Measurements from ENCODE around the gene CD226.

Gene CD226

DNA sequence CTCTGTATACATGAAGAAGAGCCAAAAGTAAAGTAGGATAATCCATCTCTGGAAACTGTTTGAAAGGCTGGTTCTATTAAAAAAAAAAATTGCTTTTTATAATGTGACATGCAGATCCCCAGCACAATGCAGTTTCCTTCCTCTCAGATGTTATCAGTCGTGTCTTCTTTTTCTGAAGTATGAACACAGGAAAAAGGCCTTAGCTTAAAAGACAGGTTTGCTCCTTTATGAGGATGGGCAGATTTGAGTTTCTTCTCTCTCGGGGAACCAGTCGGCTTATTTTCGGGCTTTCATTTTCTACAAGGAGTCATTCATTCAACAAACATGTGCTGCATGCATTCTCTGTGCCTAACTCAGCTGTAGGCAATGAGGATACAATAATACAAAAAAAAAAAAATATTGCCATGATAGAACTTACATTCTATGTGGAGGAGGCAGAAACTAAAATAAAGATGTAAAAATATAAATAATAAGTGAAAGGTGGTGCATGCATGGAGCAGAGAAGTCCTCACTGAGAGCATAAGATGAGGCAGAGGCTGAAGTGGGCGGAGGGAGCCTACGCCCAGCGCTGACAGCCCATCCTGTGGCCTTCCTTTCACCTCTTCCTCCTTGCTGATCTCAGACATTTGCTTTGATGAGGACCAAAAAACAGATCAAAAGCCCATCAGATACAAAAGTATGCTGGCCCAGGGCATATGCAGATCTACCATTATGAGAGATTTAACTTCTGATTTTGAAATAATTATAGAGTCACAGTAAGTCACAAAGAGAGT is at the start of gene CD226:
CD226 (minus strand) TSS at position 513 of the 773 bp plus-strand sequence; CDS start at position 46, 467 bp downstream.
- peak within 1 kb of the TSS; percentile 50 for H3K4me3 ChIP-seq (ENCODE audit: low read depth, low read length)
- DNase-seq (ENCODE audit: low read depth): peak; percentile 71
- TF ChIP-seq, protein P1, sequence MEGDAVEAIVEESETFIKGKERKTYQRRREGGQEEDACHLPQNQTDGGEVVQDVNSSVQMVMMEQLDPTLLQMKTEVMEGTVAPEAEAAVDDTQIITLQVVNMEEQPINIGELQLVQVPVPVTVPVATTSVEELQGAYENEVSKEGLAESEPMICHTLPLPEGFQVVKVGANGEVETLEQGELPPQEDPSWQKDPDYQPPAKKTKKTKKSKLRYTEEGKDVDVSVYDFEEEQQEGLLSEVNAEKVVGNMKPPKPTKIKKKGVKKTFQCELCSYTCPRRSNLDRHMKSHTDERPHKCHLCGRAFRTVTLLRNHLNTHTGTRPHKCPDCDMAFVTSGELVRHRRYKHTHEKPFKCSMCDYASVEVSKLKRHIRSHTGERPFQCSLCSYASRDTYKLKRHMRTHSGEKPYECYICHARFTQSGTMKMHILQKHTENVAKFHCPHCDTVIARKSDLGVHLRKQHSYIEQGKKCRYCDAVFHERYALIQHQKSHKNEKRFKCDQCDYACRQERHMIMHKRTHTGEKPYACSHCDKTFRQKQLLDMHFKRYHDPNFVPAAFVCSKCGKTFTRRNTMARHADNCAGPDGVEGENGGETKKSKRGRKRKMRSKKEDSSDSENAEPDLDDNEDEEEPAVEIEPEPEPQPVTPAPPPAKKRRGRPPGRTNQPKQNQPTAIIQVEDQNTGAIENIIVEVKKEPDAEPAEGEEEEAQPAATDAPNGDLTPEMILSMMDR (IDR thresholded peaks at IDR 0.05; ENCODE audit: insufficient read depth, low read depth, low read length, missing control alignments): no peak

DNA sequence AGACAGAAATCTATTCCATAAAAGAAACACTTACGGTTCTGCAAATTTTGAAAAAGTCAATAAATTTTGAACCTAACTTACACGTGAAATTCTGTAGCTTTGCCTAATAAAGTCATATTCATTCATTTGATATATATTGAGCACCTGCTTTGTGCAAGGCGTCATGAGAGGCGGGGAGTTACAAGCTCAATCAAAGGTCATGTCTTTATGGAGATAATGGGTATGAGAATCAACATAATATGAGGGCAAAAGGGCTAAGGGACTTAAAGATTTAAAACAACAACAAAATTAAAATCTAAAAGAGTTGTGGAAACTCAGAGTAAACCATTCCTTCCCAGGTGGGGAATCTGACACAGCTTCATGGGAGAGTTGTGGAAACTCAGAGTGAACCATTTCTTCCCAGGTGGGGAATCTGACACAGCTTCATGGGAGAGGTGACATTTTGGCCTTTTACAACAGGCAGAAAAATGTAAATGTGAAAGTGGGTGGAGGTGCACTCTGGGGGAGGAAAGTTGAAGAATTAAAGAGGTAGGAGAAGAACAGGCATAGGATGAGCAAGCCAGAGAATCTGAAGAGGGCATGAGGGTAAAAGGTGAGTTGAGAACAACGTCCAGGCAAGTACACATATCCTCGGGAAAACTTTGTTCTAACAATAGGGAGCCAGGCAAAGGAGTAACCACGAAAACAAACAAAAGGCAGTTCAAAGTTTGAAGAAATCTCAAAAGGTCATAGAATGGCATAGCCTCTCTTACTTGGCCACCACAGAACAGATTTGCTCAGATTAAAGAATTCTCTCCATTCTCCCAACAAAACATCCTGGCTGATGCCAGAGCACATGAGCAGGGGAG is 49.5 kb upstream of the CD226 start:
- TF ChIP-seq, protein P1 (IDR thresholded peaks at IDR 0.05; ENCODE audit: insufficient read depth, low read depth, low read length, missing control alignments): no peak
- DNase-seq (ENCODE audit: low read depth): no peak
- no peak overlapping the region for H3K4me3 ChIP-seq (ENCODE audit: low read depth, low read length)

DNA sequence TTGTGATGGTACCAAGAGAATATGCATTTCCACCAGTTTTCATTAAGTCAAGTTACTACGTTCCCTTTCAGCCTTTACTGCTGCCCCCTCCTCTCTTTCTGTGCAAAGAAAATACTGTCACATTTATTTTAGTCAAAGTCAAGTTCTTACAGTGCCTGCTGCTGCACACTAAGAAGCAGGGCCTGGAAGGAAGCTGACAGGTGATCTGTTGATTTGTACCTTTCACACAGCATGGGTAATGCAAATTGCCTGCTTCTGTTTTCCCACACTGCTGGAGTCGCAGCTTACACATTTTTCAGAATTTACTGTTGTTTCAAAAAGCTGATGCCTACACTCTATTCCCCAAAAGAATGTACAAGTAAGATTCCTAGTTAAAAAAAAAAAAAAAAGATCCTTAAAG is 48.7 kb upstream of the CD226 start:
- no peak overlapping the region for H3K4me3 ChIP-seq (ENCODE audit: low read depth, low read length)
- DNase-seq (ENCODE audit: low read depth): no peak
- TF ChIP-seq, protein P1 (IDR thresholded peaks at IDR 0.05; ENCODE audit: insufficient read depth, low read depth, low read length, missing control alignments): no peak

DNA sequence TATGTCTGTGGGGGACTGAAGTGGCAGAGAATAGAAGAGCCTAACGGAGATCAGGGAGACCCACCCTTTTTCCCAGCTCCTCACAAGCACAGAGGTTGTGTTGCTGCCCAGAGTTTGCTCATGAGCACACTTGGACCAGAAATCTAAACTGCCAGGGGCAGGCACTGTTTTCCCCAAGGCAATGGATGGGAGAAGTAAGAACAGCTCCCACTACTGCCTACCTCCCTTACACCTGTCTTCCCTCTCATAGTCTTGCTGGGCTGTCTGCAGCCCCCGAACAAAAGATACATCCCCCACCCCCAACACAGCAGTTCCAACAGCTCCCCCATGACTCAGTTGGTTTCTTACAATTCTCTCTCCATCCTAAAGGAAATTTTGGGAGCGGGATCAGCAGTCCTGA is 48.1 kb upstream of the CD226 start:
- no peak for DNase-seq (ENCODE audit: low read depth)
- TF ChIP-seq, protein P1 (IDR thresholded peaks at IDR 0.05; ENCODE audit: insufficient read depth, low read depth, low read length, missing control alignments): no peak

DNA sequence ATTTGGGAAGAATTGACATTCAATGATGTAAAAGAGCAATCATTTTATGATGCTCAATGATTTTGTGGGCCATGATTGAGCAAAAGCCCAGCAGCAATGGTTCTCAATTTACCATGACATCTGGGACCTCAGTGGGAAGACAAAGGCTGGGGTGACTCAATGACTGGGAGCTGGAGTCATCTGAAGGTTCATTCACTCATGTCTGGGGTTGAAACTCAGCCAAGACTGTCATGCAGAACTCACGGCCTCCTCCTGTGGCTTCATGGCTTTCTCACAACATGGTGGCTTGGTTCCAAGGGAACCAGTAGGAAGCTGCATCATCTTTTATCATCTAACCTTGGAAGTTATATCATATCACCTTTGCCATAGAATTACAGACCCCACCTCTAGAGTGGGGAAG is 45.1 kb upstream of the CD226 start:
- H3K4me3 ChIP-seq (ENCODE audit: low read depth, low read length): no peak overlapping the region
- TF ChIP-seq, protein P1 (IDR thresholded peaks at IDR 0.05; ENCODE audit: insufficient read depth, low read depth, low read length, missing control alignments): no peak
- no peak for DNase-seq (ENCODE audit: low read depth)

More for the DNA sequence above, 48.1 kb upstream of the CD226 start:
- no peak overlapping the region for H3K4me3 ChIP-seq (ENCODE audit: low read depth, low read length)

DNA sequence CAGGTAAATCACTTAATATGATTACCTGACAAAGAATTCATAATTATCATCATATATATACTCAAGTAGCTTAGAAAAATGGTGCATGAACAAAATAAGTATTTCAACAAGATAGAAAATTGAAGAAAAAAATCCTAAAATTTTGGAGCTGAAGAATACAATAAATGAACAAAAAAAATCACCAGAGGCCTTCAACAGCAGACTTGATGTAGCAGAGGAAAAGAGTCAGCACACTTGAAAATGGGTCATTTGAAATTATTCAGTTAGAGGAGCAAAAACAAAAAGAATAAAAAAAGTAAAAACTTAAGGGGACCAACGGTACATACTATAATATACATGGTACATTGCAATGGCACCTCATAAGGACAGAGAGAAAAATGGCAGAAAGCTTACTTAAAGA is 40.2 kb upstream of the CD226 start:
- no peak for DNase-seq (ENCODE audit: low read depth)
- no peak overlapping the region for H3K4me3 ChIP-seq (ENCODE audit: low read depth, low read length)
- TF ChIP-seq, protein P1 (IDR thresholded peaks at IDR 0.05; ENCODE audit: insufficient read depth, low read depth, low read length, missing control alignments): no peak
